ENCODE data around the gene RPL9.
"Not testable (repeated sequence)": the region's sequence is repeated elsewhere in the genome, so short reads cannot be mapped to it uniquely, and the experiment has no call there.

GRCh38 chr4:39411561-39411960 is 47.2 kb downstream of the RPL9 start:
- TF ChIP-seq CTCF (conservative IDR thresholded peaks at IDR 0.05; ENCODE audit: low read depth in 2 of 2); ETS1 (IDR thresholded peaks at IDR 0.05); EZH2phosphoT487 (IDR thresholded peaks at IDR 0.05; ENCODE audit: unreplicated experiment); POLR2AphosphoS5 (IDR thresholded peaks at IDR 0.05; ENCODE audit: low read depth); JUNB (IDR thresholded peaks at IDR 0.05; ENCODE audit: unreplicated experiment); REST (IDR thresholded peaks at IDR 0.05; ENCODE audit: unreplicated experiment); EZH2 (IDR thresholded peaks at IDR 0.05; ENCODE audit: low read depth, unreplicated experiment): not testable (repeated sequence)

Measured in GM23338 (cell line).